GM19240 (cell line): Measurements from ENCODE around the gene RREB1.

Experiments
- DNase-seq: peaks from one replicate; pipeline ENCODE4 v3.0.0; 2011; ENCODE audit warnings: low spot score; ENCODE audit not compliant: insufficient read length

The RREB1 gene

GRCh38 chr6:7088076-7088742, 19.6 kb upstream of the RREB1 start:
- DNase-seq, result no peak

- no peak for DNase-seq
Measured at GRCh38 chr6:7098993-7099392, 8.8 kb upstream of the RREB1 start.

GRCh38 chr6:7100072-7100752, 7.5 kb upstream of the RREB1 start:
- DNase-seq, result no peak

- DNase-seq, result no peak
Measured at GRCh38 chr6:7100753-7101081, 7.0 kb upstream of the RREB1 start.

GRCh38 chr6:7101290-7101689, 6.5 kb upstream of the RREB1 start:
- DNase-seq, result no peak

GRCh38 chr6:7104752-7105151, 3.0 kb upstream of the RREB1 start:
- DNase-seq, result no peak

- DNase-seq, result no peak
Measured at GRCh38 chr6:7106215-7106751, 1.5 kb upstream of the RREB1 start.

- peak; percentile 57 for DNase-seq
Measured at GRCh38 chr6:7106752-7107577, 796 bp upstream of the RREB1 start.

GRCh38 chr6:7108196-7108963, 619 bp downstream of the RREB1 start:
- DNase-seq, result no peak

GRCh38 chr6:7108964-7109836, 1.4 kb downstream of the RREB1 start:
- DNase-seq, result no peak

GRCh38 chr6:7110092-7110792, 2.5 kb downstream of the RREB1 start:
- no peak for DNase-seq

- no peak for DNase-seq
Measured at GRCh38 chr6:7111095-7111690, 3.4 kb downstream of the RREB1 start.

- DNase-seq, result no peak
Measured at GRCh38 chr6:7112171-7112570, 4.4 kb downstream of the RREB1 start.

GRCh38 chr6:7112741-7113313, 5.1 kb downstream of the RREB1 start:
- no peak for DNase-seq

GRCh38 chr6:7114744-7115458, 7.1 kb downstream of the RREB1 start:
- no peak for DNase-seq

- DNase-seq, result no peak
Measured at GRCh38 chr6:7115543-7116231, 7.9 kb downstream of the RREB1 start.

GRCh38 chr6:7119272-7119801, 11.6 kb downstream of the RREB1 start:
- no peak for DNase-seq
